WTC11 (cell line): Measurements from ENCODE around the gene SARDH.

Experiments used
- CBFB ChIP-seq: sonication (generic); formaldehyde crosslinking; IDR thresholded peaks from 2 replicates; pipeline ENCODE4 v1.8.1; 2022; ENCODE audit warnings: mild to moderate bottlenecking, low read depth, missing genetic modification reagents
- FOXK1 ChIP-seq: sonication (generic); formaldehyde crosslinking; IDR thresholded peaks from 2 replicates; pipeline ENCODE4 v1.8.0; 2022; ENCODE audit warnings: mild to moderate bottlenecking, moderate library complexity, missing genetic modification reagents
- JUN ChIP-seq: sonication (generic); formaldehyde crosslinking; IDR thresholded peaks from 2 replicates; pipeline ENCODE4 v1.8.0; 2023; ENCODE audit warnings: mild to moderate bottlenecking, missing genetic modification reagents
- NFE2L1 ChIP-seq: sonication (generic); formaldehyde crosslinking; IDR thresholded peaks from 2 replicates; pipeline ENCODE4 v1.8.1; 2023; ENCODE audit warnings: missing genetic modification reagents
- RELA ChIP-seq: sonication (generic); formaldehyde crosslinking; IDR thresholded peaks from 2 replicates; pipeline ENCODE4 v1.8.1; 2022; ENCODE audit warnings: missing genetic modification reagents, mild to moderate bottlenecking, borderline replicate concordance
- SP1 ChIP-seq: sonication (generic); formaldehyde crosslinking; conservative IDR thresholded peaks from 2 replicates; pipeline ENCODE4 v1.8.1; 2022; ENCODE audit warnings: missing genetic modification reagents
- ZNF317 ChIP-seq: sonication (generic); formaldehyde crosslinking; IDR thresholded peaks from 2 replicates; pipeline ENCODE4 v1.8.1; 2023; ENCODE audit warnings: low read depth, mild to moderate bottlenecking, moderate library complexity, missing genetic modification reagents, borderline replicate concordance
- TF ChIP-seq, protein P1 (sequence below): sonication (generic); formaldehyde crosslinking; IDR thresholded peaks from 2 replicates; pipeline ENCODE4 v1.8.1; 2023; ENCODE audit warnings: mild to moderate bottlenecking, missing genetic modification reagents, moderate library complexity
- TF ChIP-seq, protein P2 (sequence below): fragments of 250-450 bp; sonication (Bioruptor Pico); IDR thresholded peaks from 2 replicates; pipeline ENCODE4 v2.1.2; 2022; ENCODE audit warnings: mild to moderate bottlenecking, moderate library complexity
- TF ChIP-seq, protein P3 (sequence below): fragments of 200-600 bp; IDR thresholded peaks from 2 replicates; pipeline ENCODE4 v1.8.0; 2022; ENCODE audit warnings: antibody characterized with exemption
- TF ChIP-seq, protein P4 (sequence below): sonication (generic); formaldehyde crosslinking; IDR thresholded peaks from 2 replicates; pipeline ENCODE4 v1.8.1; 2022; ENCODE audit warnings: low read depth, missing genetic modification reagents, borderline replicate concordance
- TF ChIP-seq, protein P5 (sequence below): sonication (generic); formaldehyde crosslinking; IDR thresholded peaks from 2 replicates; pipeline ENCODE4 v1.8.0; 2022; ENCODE audit warnings: missing genetic modification reagents

DNA sequence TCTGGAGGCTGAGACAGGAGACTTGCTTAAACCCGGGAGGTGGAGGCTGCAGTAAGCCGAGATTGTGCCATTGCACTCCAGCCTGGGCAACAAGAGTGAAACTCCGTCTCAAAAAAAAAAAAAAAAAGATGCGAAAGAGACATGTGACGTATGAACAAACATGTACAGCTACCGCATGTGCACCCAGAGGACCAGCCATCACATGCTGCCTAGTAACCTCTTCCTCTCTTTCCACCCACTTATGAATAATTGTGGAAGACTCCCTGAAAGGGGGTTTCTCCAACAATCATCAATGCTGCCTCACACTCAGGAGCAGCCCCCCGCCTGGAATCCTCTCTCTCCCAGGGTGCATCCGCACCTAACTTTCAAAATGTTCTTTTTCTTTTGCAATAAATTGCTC lies 2.2 kb downstream of the SARDH start:
- TF ChIP-seq, protein P1, sequence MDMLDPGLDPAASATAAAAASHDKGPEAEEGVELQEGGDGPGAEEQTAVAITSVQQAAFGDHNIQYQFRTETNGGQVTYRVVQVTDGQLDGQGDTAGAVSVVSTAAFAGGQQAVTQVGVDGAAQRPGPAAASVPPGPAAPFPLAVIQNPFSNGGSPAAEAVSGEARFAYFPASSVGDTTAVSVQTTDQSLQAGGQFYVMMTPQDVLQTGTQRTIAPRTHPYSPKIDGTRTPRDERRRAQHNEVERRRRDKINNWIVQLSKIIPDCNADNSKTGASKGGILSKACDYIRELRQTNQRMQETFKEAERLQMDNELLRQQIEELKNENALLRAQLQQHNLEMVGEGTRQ (CRISPR knock-in tag), result no peak
- TF ChIP-seq, protein P2, sequence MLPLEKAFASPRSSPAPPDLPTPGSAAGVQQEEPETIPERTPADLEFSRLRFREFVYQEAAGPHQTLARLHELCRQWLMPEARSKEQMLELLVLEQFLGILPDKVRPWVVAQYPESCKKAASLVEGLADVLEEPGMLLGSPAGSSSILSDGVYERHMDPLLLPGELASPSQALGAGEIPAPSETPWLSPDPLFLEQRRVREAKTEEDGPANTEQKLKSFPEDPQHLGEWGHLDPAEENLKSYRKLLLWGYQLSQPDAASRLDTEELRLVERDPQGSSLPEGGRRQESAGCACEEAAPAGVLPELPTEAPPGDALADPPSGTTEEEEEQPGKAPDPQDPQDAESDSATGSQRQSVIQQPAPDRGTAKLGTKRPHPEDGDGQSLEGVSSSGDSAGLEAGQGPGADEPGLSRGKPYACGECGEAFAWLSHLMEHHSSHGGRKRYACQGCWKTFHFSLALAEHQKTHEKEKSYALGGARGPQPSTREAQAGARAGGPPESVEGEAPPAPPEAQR (CRISPR knock-in tag), result no peak
- no peak for TF ChIP-seq SP1
- TF ChIP-seq JUN (CRISPR knock-in tag), result no peak
- TF ChIP-seq, protein P3, sequence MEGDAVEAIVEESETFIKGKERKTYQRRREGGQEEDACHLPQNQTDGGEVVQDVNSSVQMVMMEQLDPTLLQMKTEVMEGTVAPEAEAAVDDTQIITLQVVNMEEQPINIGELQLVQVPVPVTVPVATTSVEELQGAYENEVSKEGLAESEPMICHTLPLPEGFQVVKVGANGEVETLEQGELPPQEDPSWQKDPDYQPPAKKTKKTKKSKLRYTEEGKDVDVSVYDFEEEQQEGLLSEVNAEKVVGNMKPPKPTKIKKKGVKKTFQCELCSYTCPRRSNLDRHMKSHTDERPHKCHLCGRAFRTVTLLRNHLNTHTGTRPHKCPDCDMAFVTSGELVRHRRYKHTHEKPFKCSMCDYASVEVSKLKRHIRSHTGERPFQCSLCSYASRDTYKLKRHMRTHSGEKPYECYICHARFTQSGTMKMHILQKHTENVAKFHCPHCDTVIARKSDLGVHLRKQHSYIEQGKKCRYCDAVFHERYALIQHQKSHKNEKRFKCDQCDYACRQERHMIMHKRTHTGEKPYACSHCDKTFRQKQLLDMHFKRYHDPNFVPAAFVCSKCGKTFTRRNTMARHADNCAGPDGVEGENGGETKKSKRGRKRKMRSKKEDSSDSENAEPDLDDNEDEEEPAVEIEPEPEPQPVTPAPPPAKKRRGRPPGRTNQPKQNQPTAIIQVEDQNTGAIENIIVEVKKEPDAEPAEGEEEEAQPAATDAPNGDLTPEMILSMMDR, result no peak
- no peak for TF ChIP-seq FOXK1 (CRISPR knock-in tag)
- TF ChIP-seq, protein P4, sequence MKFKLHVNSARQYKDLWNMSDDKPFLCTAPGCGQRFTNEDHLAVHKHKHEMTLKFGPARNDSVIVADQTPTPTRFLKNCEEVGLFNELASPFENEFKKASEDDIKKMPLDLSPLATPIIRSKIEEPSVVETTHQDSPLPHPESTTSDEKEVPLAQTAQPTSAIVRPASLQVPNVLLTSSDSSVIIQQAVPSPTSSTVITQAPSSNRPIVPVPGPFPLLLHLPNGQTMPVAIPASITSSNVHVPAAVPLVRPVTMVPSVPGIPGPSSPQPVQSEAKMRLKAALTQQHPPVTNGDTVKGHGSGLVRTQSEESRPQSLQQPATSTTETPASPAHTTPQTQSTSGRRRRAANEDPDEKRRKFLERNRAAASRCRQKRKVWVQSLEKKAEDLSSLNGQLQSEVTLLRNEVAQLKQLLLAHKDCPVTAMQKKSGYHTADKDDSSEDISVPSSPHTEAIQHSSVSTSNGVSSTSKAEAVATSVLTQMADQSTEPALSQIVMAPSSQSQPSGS (CRISPR knock-in tag), result no peak
- TF ChIP-seq RELA (CRISPR knock-in tag), result no peak
- TF ChIP-seq, protein P5, sequence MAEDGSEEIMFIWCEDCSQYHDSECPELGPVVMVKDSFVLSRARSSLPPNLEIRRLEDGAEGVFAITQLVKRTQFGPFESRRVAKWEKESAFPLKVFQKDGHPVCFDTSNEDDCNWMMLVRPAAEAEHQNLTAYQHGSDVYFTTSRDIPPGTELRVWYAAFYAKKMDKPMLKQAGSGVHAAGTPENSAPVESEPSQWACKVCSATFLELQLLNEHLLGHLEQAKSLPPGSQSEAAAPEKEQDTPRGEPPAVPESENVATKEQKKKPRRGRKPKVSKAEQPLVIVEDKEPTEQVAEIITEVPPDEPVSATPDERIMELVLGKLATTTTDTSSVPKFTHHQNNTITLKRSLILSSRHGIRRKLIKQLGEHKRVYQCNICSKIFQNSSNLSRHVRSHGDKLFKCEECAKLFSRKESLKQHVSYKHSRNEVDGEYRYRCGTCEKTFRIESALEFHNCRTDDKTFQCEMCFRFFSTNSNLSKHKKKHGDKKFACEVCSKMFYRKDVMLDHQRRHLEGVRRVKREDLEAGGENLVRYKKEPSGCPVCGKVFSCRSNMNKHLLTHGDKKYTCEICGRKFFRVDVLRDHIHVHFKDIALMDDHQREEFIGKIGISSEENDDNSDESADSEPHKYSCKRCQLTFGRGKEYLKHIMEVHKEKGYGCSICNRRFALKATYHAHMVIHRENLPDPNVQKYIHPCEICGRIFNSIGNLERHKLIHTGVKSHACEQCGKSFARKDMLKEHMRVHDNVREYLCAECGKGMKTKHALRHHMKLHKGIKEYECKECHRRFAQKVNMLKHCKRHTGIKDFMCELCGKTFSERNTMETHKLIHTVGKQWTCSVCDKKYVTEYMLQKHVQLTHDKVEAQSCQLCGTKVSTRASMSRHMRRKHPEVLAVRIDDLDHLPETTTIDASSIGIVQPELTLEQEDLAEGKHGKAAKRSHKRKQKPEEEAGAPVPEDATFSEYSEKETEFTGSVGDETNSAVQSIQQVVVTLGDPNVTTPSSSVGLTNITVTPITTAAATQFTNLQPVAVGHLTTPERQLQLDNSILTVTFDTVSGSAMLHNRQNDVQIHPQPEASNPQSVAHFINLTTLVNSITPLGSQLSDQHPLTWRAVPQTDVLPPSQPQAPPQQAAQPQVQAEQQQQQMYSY (CRISPR knock-in tag), result no peak
- no peak for TF ChIP-seq CBFB (CRISPR knock-in tag)
- TF ChIP-seq NFE2L1 (CRISPR knock-in tag), result no peak
- no peak for TF ChIP-seq ZNF317
